Measurements from ENCODE around the gene ARVCF. TPM values are rescaled to one million over a fixed set of nuclear protein-coding genes. Genes with fewer than 3 reads are reported as not detected.

The ARVCF gene
- polyA plus RNA-seq, 1 of the 3 experiments (the other 2 are of a cell fraction): 27.4 TPM

DNA sequence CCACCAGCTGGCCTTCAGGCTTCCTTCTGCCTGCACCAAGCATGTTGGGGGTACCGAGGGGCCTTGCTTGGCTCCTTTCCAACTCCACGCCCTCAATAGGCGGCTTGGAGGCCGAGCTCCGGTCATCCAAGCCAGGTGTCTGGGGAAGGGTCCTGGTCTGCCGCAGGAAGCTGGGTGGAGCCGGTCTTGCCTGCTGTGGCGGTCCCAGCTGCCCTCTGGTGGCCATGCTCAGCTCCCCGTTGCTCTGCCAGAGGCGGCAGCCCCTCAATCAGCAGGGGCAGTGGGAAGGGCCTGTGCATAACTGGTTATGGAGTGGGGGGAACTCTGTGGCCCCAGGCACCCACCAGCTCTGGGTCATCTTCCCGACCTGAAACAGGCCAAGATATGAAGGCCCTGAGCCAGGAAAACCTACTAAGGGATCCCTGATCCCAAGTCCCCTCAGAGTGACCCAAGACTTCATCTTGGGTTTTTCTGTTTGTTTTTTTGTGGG is 3.2 kb downstream of the ARVCF start:
- Histone ChIP-seq H4K20me1 (ENCODE audit: insufficient read depth) (no peaks in the 10 kb centered on the region), H3K4me2 (no peak overlapping the region), H3K9me2 (no peaks in the 10 kb centered on the region), H3K9me3 (no peaks in the 10 kb centered on the region), H2AFZ (ENCODE audit: low read depth) (no peak overlapping the region), H3K36me3 (replicated peaks in 1 of 2; ENCODE audit: control insufficient read depth in 1 of 2, insufficient read depth in 2 of 2, low read length in 1 of 2) (no peaks in the 10 kb centered on the region), H3K9ac (no peak overlapping the region), H3K27me3 (ENCODE audit: insufficient read depth) (no peaks in the 10 kb centered on the region), H3K4me1 (ENCODE audit: control insufficient read depth in 1 of 2, insufficient read depth in 2 of 2, low read depth in 1 of 2, low read length in 1 of 2) (peaks cover 0 to 73% of the 10 kb centered on the region in 2 experiments; a peak in 1 of 4 replicates), H3K27ac (ENCODE audit: low read depth in 2 of 2, low read length in 1 of 2) (peak overlapping the region in 1 of 2 experiments; percentile 53; a peak in 1 of 4 replicates), H3K79me2 (ENCODE audit: insufficient read depth) (no peaks in the 10 kb centered on the region), H3K4me3 (ENCODE audit: low read depth in 2 of 2, low read length in 1 of 2) (no peak overlapping the region; a peak in 1 of 4 replicates), H3F3A (replicated peaks; ENCODE audit: insufficient read depth) (peaks cover 5% of the 10 kb centered on the region)
- POLR2A ChIA-PET: interaction anchor here (0.9 to 4.8 kb wide), 8 partner anchors 8 to 51 kb away, joined by 3 to 63 read pairs (median 6); partner anchors contain the start of gene TANGO2
- 13% methylated on average over 1 of the region's 11 CpGs for WGBS (ENCODE audit: low lambda C conversion rate)
- peak; percentile 86 for DNase-seq
- TF ChIP-seq FOSL2 (IDR thresholded peaks at IDR 0.05; ENCODE audit: borderline replicate concordance, low read depth) (no peak), CHD2 (IDR thresholded peaks at IDR 0.05; ENCODE audit: low read length, partially characterized antibody) (peak; percentile 59), YY1 (IDR thresholded peaks at IDR 0.05; ENCODE audit: low read depth) (no peak), RAD21 (IDR thresholded peaks at IDR 0.05; ENCODE audit: low read length) (peak; percentile 96), ELF1 (IDR thresholded peaks at IDR 0.05) (no peak), SMC3 (IDR thresholded peaks at IDR 0.05; ENCODE audit: low read depth, low read length) (peak; percentile 99), CTCF (IDR thresholded peaks at IDR 0.05) (peak; percentile 81), FOXJ3 (CRISPR knock-in tag; IDR thresholded peaks at IDR 0.05) (no peak)
- CTCF ChIA-PET: interaction anchor here (0.8 to 8.9 kb wide), 25 partner anchors 8 to 283 kb away, joined by 3 to 501 read pairs (median 5); partner anchors contain the start of genes COMT, RANBP1, TANGO2 and TXNRD2

GRCh38 chr22:20012741-20013331 is 3.8 kb downstream of the ARVCF start:
- Histone ChIP-seq H3K27me3 (ENCODE audit: insufficient read depth) (no peaks in the 10 kb centered on the region), H3K9me2 (no peaks in the 10 kb centered on the region), H3K4me3 (ENCODE audit: low read depth in 2 of 2, low read length in 1 of 2) (no peak overlapping the region), H3K4me2 (no peak overlapping the region), H2AFZ (ENCODE audit: low read depth) (no peak overlapping the region), H3K9me3 (no peaks in the 10 kb centered on the region), H4K20me1 (ENCODE audit: insufficient read depth) (no peaks in the 10 kb centered on the region), H3K36me3 (replicated peaks in 1 of 2; ENCODE audit: control insufficient read depth in 1 of 2, insufficient read depth in 2 of 2, low read length in 1 of 2) (no peaks in the 10 kb centered on the region), H3F3A (replicated peaks; ENCODE audit: insufficient read depth) (peaks cover 5% of the 10 kb centered on the region), H3K27ac (ENCODE audit: low read depth in 2 of 2, low read length in 1 of 2) (peak overlapping the region in 1 of 2 experiments; percentile 53; a peak in 1 of 4 replicates), H3K4me1 (ENCODE audit: control insufficient read depth in 1 of 2, insufficient read depth in 2 of 2, low read depth in 1 of 2, low read length in 1 of 2) (peaks cover 0 to 79% of the 10 kb centered on the region in 2 experiments; a peak in 2 of 4 replicates), H3K79me2 (ENCODE audit: insufficient read depth) (no peaks in the 10 kb centered on the region), H3K9ac (no peak overlapping the region)
- ChIA-PET CTCF (interaction anchor here (0.8 to 8.9 kb wide), 24 partner anchors 9 to 282 kb away, joined by 3 to 501 read pairs (median 6); partner anchors contain the start of genes COMT, RANBP1, TANGO2 and TXNRD2), POLR2A (interaction anchor here (0.9 to 4.8 kb wide), 8 partner anchors 8 to 50 kb away, joined by 3 to 63 read pairs (median 6); partner anchors contain the start of gene TANGO2)
- no peak for DNase-seq
- WGBS (ENCODE audit: low lambda C conversion rate): 97% methylated on average over 7 of the region's 10 CpGs
- TF ChIP-seq RFX5 (IDR thresholded peaks at IDR 0.05; ENCODE audit: low read length) (no peak), GATA2 (CRISPR knock-in tag; IDR thresholded peaks at IDR 0.05) (no peak), SIN3A (IDR thresholded peaks at IDR 0.05; ENCODE audit: borderline replicate concordance, low read depth, low read length) (no peak), RXRA (IDR thresholded peaks at IDR 0.05; ENCODE audit: borderline replicate concordance, low read depth) (no peak), YY1 (IDR thresholded peaks at IDR 0.05; ENCODE audit: low read depth) (no peak), TEAD4 (IDR thresholded peaks at IDR 0.05; ENCODE audit: borderline replicate concordance, insufficient read depth) (no peak), ELF1 (IDR thresholded peaks at IDR 0.05) (no peak), SMC3 (IDR thresholded peaks at IDR 0.05; ENCODE audit: low read depth, low read length) (no peak), PBX3 (IDR thresholded peaks at IDR 0.05) (no peak), EP300 (IDR thresholded peaks at IDR 0.05; ENCODE audit: borderline replicate concordance in 1 of 2, low read depth in 1 of 2, low read length in 1 of 2) (no peak), FOXJ3 (CRISPR knock-in tag; IDR thresholded peaks at IDR 0.05) (no peak), RAD21 (IDR thresholded peaks at IDR 0.05; ENCODE audit: low read length) (no peak), CTCF (IDR thresholded peaks at IDR 0.05) (no peak), USF2 (IDR thresholded peaks at IDR 0.05; ENCODE audit: borderline replicate concordance, low read depth, low read length) (no peak), MEF2A (IDR thresholded peaks at IDR 0.05; ENCODE audit: borderline replicate concordance, low read depth) (no peak), MXI1 (IDR thresholded peaks at IDR 0.05; ENCODE audit: low read depth, low read length) (no peak)
- TF ChIP-seq, protein P1, sequence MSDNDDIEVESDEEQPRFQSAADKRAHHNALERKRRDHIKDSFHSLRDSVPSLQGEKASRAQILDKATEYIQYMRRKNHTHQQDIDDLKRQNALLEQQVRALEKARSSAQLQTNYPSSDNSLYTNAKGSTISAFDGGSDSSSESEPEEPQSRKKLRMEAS (IDR thresholded peaks at IDR 0.05; ENCODE audit: low read depth): no peak

Data from SK-N-SH (cell line).